KMS-11 (cell line): ENCODE data around the gene DYNLL1.

Experiments used
- H2AFZ ChIP-seq: fragments of 200-600 bp; sonication (generic); 2 replicates; pipeline ENCODE4 v1.6.1; 2016; ENCODE audit warnings: antibody characterized with exemption, mixed run types, low read depth
- H3K27ac ChIP-seq: fragments of 200-600 bp; sonication (generic); 2 replicates; pipeline ENCODE4 v1.6.1; 2016; ENCODE audit warnings: mild to moderate bottlenecking, mixed run types
- H3K27me3 ChIP-seq: fragments of 200-600 bp; sonication (generic); 2 replicates; pipeline ENCODE4 v1.6.1; 2017; ENCODE audit warnings: mild to moderate bottlenecking, low read depth, mixed run types, moderate library complexity; ENCODE audit not compliant: insufficient read depth
- H3K36me3 ChIP-seq: fragments of 200-600 bp; sonication (generic); 2 replicates; pipeline ENCODE4 v1.6.1; 2017; ENCODE audit warnings: mild to moderate bottlenecking, mixed run types; ENCODE audit not compliant: insufficient read depth
- H3K4me1 ChIP-seq: fragments of 200-600 bp; sonication (generic); 2 replicates; pipeline ENCODE4 v1.6.1; 2016; ENCODE audit warnings: mild to moderate bottlenecking, low read depth, mixed run types; ENCODE audit not compliant: poor library complexity, severe bottlenecking
- H3K4me2 ChIP-seq: fragments of 200-600 bp; sonication (generic); 2 replicates; pipeline ENCODE4 v1.7.0; 2016; ENCODE audit warnings: mild to moderate bottlenecking, mixed run types
- H3K4me3 ChIP-seq: fragments of 200-600 bp; sonication (generic); IDR thresholded peaks from 2 replicates; pipeline ENCODE4 v1.6.1; 2017; ENCODE audit warnings: low read depth, low read length, mixed read lengths; ENCODE audit not compliant: insufficient read depth
- H3K79me2 ChIP-seq: fragments of 200-600 bp; sonication (generic); 2 replicates; pipeline ENCODE4 v1.6.1; 2016; ENCODE audit warnings: low read depth, mixed run types; ENCODE audit not compliant: insufficient read depth
- H3K9ac ChIP-seq: fragments of 200-600 bp; sonication (generic); 2 replicates; pipeline ENCODE4 v1.6.1; 2016; ENCODE audit warnings: mild to moderate bottlenecking, mixed run types
- H4K20me1 ChIP-seq: fragments of 200-600 bp; sonication (generic); 2 replicates; pipeline ENCODE4 v1.6.1; 2016; ENCODE audit warnings: mild to moderate bottlenecking, mixed run types; ENCODE audit not compliant: insufficient read depth
- TF ChIP-seq, protein P1 (sequence below): fragments of 200-600 bp; sonication (generic); conservative IDR thresholded peaks from 2 replicates; pipeline ENCODE4 v1.6.1; 2017; ENCODE audit warnings: low read depth, mild to moderate bottlenecking, antibody characterized with exemption, low read length, moderate library complexity, mixed read lengths

DYNLL1 gene

DNA sequence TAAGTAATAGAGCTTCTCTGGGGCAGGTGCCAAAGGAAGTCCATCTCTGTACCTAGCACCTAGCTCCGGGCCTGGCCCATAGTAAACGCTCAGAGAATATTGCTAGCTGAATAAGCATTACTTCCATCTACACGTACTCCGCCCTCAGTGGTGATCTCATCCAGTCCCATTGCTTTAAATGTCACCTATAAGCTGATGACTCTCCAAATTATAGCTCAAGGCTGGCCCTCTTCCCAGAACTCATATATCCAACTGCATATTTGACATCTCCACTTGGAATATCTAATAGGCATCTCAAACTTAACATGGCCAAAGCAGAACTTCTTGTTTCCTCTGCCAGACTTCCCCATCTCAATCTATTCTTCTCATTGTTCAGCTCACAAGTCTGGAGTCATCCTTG lies 6.9 kb upstream of the DYNLL1 start:
- Histone ChIP-seq H3K4me3 (no peak overlapping the region), H4K20me1 (no peaks in the 10 kb centered on the region), H2AFZ (no peak overlapping the region), H3K4me1 (no peaks in the 10 kb centered on the region), H3K79me2 (no peaks in the 10 kb centered on the region), H3K27me3 (no peaks in the 10 kb centered on the region), H3K36me3 (no peaks in the 10 kb centered on the region), H3K27ac (no peak overlapping the region), H3K4me2 (no peak overlapping the region), H3K9ac (no peak overlapping the region)
- TF ChIP-seq, protein P1, sequence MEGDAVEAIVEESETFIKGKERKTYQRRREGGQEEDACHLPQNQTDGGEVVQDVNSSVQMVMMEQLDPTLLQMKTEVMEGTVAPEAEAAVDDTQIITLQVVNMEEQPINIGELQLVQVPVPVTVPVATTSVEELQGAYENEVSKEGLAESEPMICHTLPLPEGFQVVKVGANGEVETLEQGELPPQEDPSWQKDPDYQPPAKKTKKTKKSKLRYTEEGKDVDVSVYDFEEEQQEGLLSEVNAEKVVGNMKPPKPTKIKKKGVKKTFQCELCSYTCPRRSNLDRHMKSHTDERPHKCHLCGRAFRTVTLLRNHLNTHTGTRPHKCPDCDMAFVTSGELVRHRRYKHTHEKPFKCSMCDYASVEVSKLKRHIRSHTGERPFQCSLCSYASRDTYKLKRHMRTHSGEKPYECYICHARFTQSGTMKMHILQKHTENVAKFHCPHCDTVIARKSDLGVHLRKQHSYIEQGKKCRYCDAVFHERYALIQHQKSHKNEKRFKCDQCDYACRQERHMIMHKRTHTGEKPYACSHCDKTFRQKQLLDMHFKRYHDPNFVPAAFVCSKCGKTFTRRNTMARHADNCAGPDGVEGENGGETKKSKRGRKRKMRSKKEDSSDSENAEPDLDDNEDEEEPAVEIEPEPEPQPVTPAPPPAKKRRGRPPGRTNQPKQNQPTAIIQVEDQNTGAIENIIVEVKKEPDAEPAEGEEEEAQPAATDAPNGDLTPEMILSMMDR = no peak

DNA sequence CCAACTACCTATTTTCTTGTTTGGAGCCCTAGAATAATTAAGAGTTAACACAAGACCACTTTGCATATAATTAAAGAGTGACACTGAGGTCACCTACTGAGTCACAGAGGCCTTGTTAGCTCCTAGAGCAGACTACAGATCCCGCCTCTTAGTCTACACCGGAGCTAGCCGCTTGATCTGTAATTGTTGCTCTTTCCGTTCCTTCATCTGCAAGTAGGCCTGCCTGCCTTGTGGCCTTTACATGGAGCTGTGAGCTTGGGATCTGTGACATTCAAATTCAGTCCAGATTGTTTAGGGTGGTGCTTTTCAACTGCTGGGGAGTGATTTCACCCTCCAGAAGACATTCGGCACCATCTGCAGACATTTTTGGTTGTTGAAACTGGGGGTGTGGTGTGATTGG lies 5.6 kb upstream of the DYNLL1 start:
- peaks cover 6% of the 10 kb centered on the region for H3K4me1 ChIP-seq
- H3K27me3 ChIP-seq = no peaks in the 10 kb centered on the region
- H3K4me2 ChIP-seq = no peak overlapping the region
- H3K79me2 ChIP-seq = peaks cover 8% of the 10 kb centered on the region; the same call in 1 of the 2 replicates
- no peak overlapping the region for H3K9ac ChIP-seq
- H4K20me1 ChIP-seq = no peaks in the 10 kb centered on the region
- H3K4me3 ChIP-seq = no peak overlapping the region
- TF ChIP-seq, protein P1 = no peak
- H3K36me3 ChIP-seq = no peaks in the 10 kb centered on the region
- no peak overlapping the region for H3K27ac ChIP-seq
- no peak overlapping the region for H2AFZ ChIP-seq

- H3K4me2 ChIP-seq = no peak overlapping the region
- TF ChIP-seq, protein P1 = no peak
These were observed 4.9 kb upstream of the DYNLL1 start for GRCh38 chr12:120490833-120491512.

DNA sequence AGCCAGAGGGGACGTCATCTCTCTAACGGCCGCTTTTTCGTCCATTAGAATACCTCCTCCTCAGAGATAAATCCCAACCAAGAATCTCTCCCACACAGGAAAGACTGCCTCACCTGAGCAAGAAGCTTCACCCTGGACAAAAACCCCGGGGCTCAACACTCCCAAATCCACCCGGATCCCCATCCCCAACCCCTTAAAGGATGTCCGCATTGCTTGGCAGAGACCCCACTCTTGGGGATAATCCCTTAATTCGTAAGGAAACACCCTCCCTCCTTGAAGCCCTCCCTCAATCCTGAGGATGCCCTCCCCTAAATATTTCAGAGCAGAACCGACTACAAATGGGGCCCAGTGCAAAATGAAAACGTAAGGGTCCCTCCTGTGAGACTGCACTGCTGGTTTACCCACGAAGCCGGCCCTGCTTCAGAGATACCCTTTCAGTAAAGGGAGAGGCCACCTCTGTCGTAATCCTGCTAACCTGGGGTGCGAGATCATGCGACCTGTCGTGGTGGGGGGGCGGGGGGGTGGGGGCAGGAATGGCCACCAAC lies 655 bp upstream of the DYNLL1 start:
- Histone ChIP-seq H3K4me3 (no peak overlapping the region), H3K27me3 (no peaks in the 10 kb centered on the region), H3K36me3 (no peaks in the 10 kb centered on the region), H3K4me2 (peak overlapping the region; percentile 80), H4K20me1 (no peaks in the 10 kb centered on the region), H3K27ac (no peak overlapping the region), H2AFZ (peak overlapping the region; percentile 38; the same call in 1 of the 2 replicates), H3K9ac (no peak overlapping the region; the same call in 1 of the 2 replicates), H3K4me1 (peaks cover 15% of the 10 kb centered on the region), H3K79me2 (peaks cover 34% of the 10 kb centered on the region)
- TF ChIP-seq, protein P1 = no peak

More at GRCh38 chr12:120490833-120491512, 4.9 kb upstream of the DYNLL1 start:
- Histone ChIP-seq H3K27ac (no peak overlapping the region), H4K20me1 (no peaks in the 10 kb centered on the region), H2AFZ (no peak overlapping the region), H3K79me2 (peaks cover 9% of the 10 kb centered on the region; the same call in 1 of the 2 replicates), H3K4me1 (peaks cover 6% of the 10 kb centered on the region), H3K27me3 (no peaks in the 10 kb centered on the region), H3K36me3 (no peaks in the 10 kb centered on the region), H3K9ac (no peak overlapping the region), H3K4me3 (no peak overlapping the region)
